Vagina (tissue), 2 donors: Measurements from ENCODE around the gene NALCN.

Experiments
- POLR2AphosphoS5 ChIP-seq, 2 donors: sonication (generic); formaldehyde crosslinking; IDR thresholded peaks; one replicate each; pipeline ENCODE4 v1.9.0; 2017; ENCODE audit warnings: antibody characterized with exemption in 2 of 2, mild to moderate bottlenecking in 2 of 2, low read depth in 1 of 2; ENCODE audit not compliant: insufficient read depth in 1 of 2
- TF ChIP-seq, protein P1 (sequence below), 3 experiments: fragments of 450-650 bp in 2 of 3; fragments of 200-600 bp in 1 of 3; sonication (generic) in 1 of 3; IDR thresholded peaks; one replicate each; pipeline ENCODE4 v1.5.1; 2017 to 2019; ENCODE audit warnings: antibody characterized with exemption in 3 of 3, mild to moderate bottlenecking in 2 of 3, moderate library complexity in 2 of 3

DNA sequence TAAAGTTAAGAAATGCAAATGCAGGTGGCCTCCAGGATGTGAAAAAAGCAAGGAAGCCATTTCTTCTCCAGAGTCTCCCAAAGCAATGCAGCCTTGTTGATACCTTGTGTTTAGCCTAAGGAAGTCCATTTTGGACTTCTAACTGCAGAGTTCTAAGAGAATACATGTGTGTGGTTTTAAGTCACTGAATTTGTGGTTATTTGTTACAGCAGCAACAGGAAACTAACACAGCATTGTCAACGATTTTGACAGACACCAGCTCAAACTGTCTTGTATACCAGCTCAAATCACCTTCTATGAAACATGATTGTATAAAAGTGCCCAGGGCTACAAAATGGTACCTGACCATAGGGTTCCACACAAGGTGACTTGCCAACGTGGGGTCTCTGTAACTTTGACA is 151.4 kb downstream of the NALCN start:
- TF ChIP-seq, protein P1, sequence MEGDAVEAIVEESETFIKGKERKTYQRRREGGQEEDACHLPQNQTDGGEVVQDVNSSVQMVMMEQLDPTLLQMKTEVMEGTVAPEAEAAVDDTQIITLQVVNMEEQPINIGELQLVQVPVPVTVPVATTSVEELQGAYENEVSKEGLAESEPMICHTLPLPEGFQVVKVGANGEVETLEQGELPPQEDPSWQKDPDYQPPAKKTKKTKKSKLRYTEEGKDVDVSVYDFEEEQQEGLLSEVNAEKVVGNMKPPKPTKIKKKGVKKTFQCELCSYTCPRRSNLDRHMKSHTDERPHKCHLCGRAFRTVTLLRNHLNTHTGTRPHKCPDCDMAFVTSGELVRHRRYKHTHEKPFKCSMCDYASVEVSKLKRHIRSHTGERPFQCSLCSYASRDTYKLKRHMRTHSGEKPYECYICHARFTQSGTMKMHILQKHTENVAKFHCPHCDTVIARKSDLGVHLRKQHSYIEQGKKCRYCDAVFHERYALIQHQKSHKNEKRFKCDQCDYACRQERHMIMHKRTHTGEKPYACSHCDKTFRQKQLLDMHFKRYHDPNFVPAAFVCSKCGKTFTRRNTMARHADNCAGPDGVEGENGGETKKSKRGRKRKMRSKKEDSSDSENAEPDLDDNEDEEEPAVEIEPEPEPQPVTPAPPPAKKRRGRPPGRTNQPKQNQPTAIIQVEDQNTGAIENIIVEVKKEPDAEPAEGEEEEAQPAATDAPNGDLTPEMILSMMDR (IDR thresholded peaks at IDR 0.05), result no peak
- TF ChIP-seq POLR2AphosphoS5 (IDR thresholded peaks at IDR 0.05; ENCODE audit: insufficient read depth in 1 of 2, low read depth in 1 of 2), result no peak
